SJSA1 (cell line): ENCODE data around the gene KCNAB1. TPM values are rescaled to one million over a fixed set of nuclear protein-coding genes. Genes with fewer than 3 reads are reported as not detected.

Experiments used
- DNase-seq, 2 experiments: peaks; one replicate each; pipeline ENCODE4 v3.0.0-alpha.2; 2015 to 2020; ENCODE audit warnings: low spot score in 2 of 2, low read depth in 1 of 2
- H3K27ac ChIP-seq: fragments of 250-450 bp; sonication (Bioruptor Pico); 2 replicates; pipeline ENCODE4 v1.5.1; 2020; ENCODE audit warnings: mild to moderate bottlenecking, moderate library complexity
- H3K27me3 ChIP-seq: fragments of 250-450 bp; sonication (Bioruptor Pico); replicated peaks from 2 replicates; pipeline ENCODE4 v1.5.1; 2020; ENCODE audit warnings: mild to moderate bottlenecking, moderate library complexity
- H3K36me3 ChIP-seq: fragments of 250-450 bp; sonication (Bioruptor Pico); 2 replicates; pipeline ENCODE4 v1.5.1; 2020; ENCODE audit warnings: mild to moderate bottlenecking
- H3K4me1 ChIP-seq: fragments of 250-450 bp; sonication (Bioruptor Pico); replicated peaks from 2 replicates; pipeline ENCODE4 v1.6.1; 2021; ENCODE audit warnings: mild to moderate bottlenecking
- H3K4me3 ChIP-seq: fragments of 250-450 bp; sonication (Bioruptor Pico); 2 replicates; pipeline ENCODE4 v1.5.1; 2020; ENCODE audit warnings: mild to moderate bottlenecking
- H3K9me3 ChIP-seq: fragments of 250-450 bp; sonication (Bioruptor Pico); replicated peaks from 2 replicates; pipeline ENCODE4 v1.5.1; 2020; ENCODE audit warnings: mild to moderate bottlenecking
- total RNA-seq: library from RNA; depleted of rRNA; stranded (reverse); fragments of >200 nt; shearing (Covaris generic); gene quantifications from 2 replicates; pipeline ENCODE4 v1.2.3, GENCODE V29; 2014

KCNAB1 gene
- total RNA-seq, 1 experiment from 2014 or later, result 1.6 TPM

- Histone ChIP-seq H3K27ac (no peak overlapping the region), H3K4me3 (no peak overlapping the region), H3K36me3 (no peaks in the 10 kb centered on the region), H3K9me3 (no peaks in the 10 kb centered on the region), H3K4me1 (peaks cover 8% of the 10 kb centered on the region), H3K27me3 (no peaks in the 10 kb centered on the region)
- no peak for DNase-seq
Measured at GRCh38 chr3:156298938-156299337, 178.6 kb downstream of the KCNAB1 start.

- no peaks in the 10 kb centered on the region for H3K36me3 ChIP-seq
- DNase-seq, result no peak
- no peak overlapping the region for H3K4me3 ChIP-seq
- no peak overlapping the region for H3K27ac ChIP-seq
- no peaks in the 10 kb centered on the region for H3K27me3 ChIP-seq
- no peaks in the 10 kb centered on the region for H3K9me3 ChIP-seq
- H3K4me1 ChIP-seq, result peaks cover 14% of the 10 kb centered on the region
Measured at GRCh38 chr3:156299569-156299968, 179.2 kb downstream of the KCNAB1 start.

GRCh38 chr3:156300371-156300770, 180.0 kb downstream of the KCNAB1 start:
- Histone ChIP-seq H3K4me1 (peaks cover 22% of the 10 kb centered on the region), H3K4me3 (no peak overlapping the region), H3K9me3 (no peaks in the 10 kb centered on the region), H3K27me3 (no peaks in the 10 kb centered on the region), H3K36me3 (no peaks in the 10 kb centered on the region), H3K27ac (no peak overlapping the region)
- DNase-seq, result no peak

- Histone ChIP-seq H3K4me3 (no peak overlapping the region), H3K9me3 (no peaks in the 10 kb centered on the region), H3K36me3 (no peaks in the 10 kb centered on the region), H3K4me1 (peaks cover 30% of the 10 kb centered on the region), H3K27ac (no peak overlapping the region), H3K27me3 (no peaks in the 10 kb centered on the region)
- DNase-seq, result no peak
Measured at GRCh38 chr3:156300929-156301840, 180.8 kb downstream of the KCNAB1 start.

GRCh38 chr3:156303001-156303707, 182.8 kb downstream of the KCNAB1 start:
- H3K27ac ChIP-seq, result peak overlapping the region; percentile 51; the same call in 1 of the 2 replicates
- H3K4me3 ChIP-seq, result no peak overlapping the region
- H3K4me1 ChIP-seq, result peaks cover 41% of the 10 kb centered on the region
- no peaks in the 10 kb centered on the region for H3K27me3 ChIP-seq
- H3K9me3 ChIP-seq, result no peaks in the 10 kb centered on the region
- no peaks in the 10 kb centered on the region for H3K36me3 ChIP-seq
- no peak for DNase-seq

- Histone ChIP-seq H3K9me3 (no peaks in the 10 kb centered on the region), H3K27me3 (no peaks in the 10 kb centered on the region), H3K36me3 (no peaks in the 10 kb centered on the region), H3K27ac (peak overlapping the region; percentile 51), H3K4me3 (no peak overlapping the region), H3K4me1 (peaks cover 41% of the 10 kb centered on the region)
- peak; percentile 58 to 73 for DNase-seq
Measured at GRCh38 chr3:156304406-156304805, 184.0 kb downstream of the KCNAB1 start.

- H3K9me3 ChIP-seq, result no peaks in the 10 kb centered on the region
- H3K27ac ChIP-seq, result peak overlapping the region; percentile 16; the same call in 1 of the 2 replicates
- H3K27me3 ChIP-seq, result no peaks in the 10 kb centered on the region
- H3K4me3 ChIP-seq, result no peak overlapping the region
- peaks cover 41% of the 10 kb centered on the region for H3K4me1 ChIP-seq
- peak; percentile 52 to 64 for DNase-seq
- no peaks in the 10 kb centered on the region for H3K36me3 ChIP-seq
Measured at GRCh38 chr3:156305672-156306071, 185.3 kb downstream of the KCNAB1 start.

- no peaks in the 10 kb centered on the region for H3K36me3 ChIP-seq
- H3K27me3 ChIP-seq, result no peaks in the 10 kb centered on the region
- no peak overlapping the region for H3K4me3 ChIP-seq
- DNase-seq, result peak; percentile 21 to 53
- H3K4me1 ChIP-seq, result peaks cover 41% of the 10 kb centered on the region
- no peak overlapping the region for H3K27ac ChIP-seq
- H3K9me3 ChIP-seq, result no peaks in the 10 kb centered on the region
Measured at GRCh38 chr3:156307704-156308103, 187.3 kb downstream of the KCNAB1 start.

- H3K4me1 ChIP-seq, result peaks cover 9% of the 10 kb centered on the region
- H3K27ac ChIP-seq, result no peak overlapping the region
- no peaks in the 10 kb centered on the region for H3K9me3 ChIP-seq
- DNase-seq, result no peak
- no peaks in the 10 kb centered on the region for H3K36me3 ChIP-seq
- no peaks in the 10 kb centered on the region for H3K27me3 ChIP-seq
- no peak overlapping the region for H3K4me3 ChIP-seq
Measured at GRCh38 chr3:156311431-156311830, 191.1 kb downstream of the KCNAB1 start.

- H3K27ac ChIP-seq, result no peak overlapping the region
- no peak for DNase-seq
- no peak overlapping the region for H3K4me3 ChIP-seq
- H3K36me3 ChIP-seq, result no peaks in the 10 kb centered on the region
- H3K9me3 ChIP-seq, result no peaks in the 10 kb centered on the region
- peaks cover 9% of the 10 kb centered on the region for H3K4me1 ChIP-seq
- H3K27me3 ChIP-seq, result no peaks in the 10 kb centered on the region
Measured at GRCh38 chr3:156311930-156312329, 191.6 kb downstream of the KCNAB1 start.

GRCh38 chr3:156316076-156316475, 195.7 kb downstream of the KCNAB1 start:
- Histone ChIP-seq H3K4me1 (peaks cover 12% of the 10 kb centered on the region), H3K36me3 (no peaks in the 10 kb centered on the region), H3K27ac (no peak overlapping the region), H3K9me3 (no peaks in the 10 kb centered on the region), H3K4me3 (no peak overlapping the region), H3K27me3 (no peaks in the 10 kb centered on the region)
- DNase-seq, result no peak

GRCh38 chr3:156317462-156318074, 197.2 kb downstream of the KCNAB1 start:
- H3K4me1 ChIP-seq, result peaks cover 12% of the 10 kb centered on the region
- no peaks in the 10 kb centered on the region for H3K27me3 ChIP-seq
- H3K4me3 ChIP-seq, result no peak overlapping the region
- H3K36me3 ChIP-seq, result no peaks in the 10 kb centered on the region
- H3K9me3 ChIP-seq, result no peaks in the 10 kb centered on the region
- H3K27ac ChIP-seq, result no peak overlapping the region
- peak in 1 of 2 experiments; percentile 40 for DNase-seq

GRCh38 chr3:156321945-156322344, 201.6 kb downstream of the KCNAB1 start:
- Histone ChIP-seq H3K9me3 (no peaks in the 10 kb centered on the region), H3K4me1 (peaks cover 12% of the 10 kb centered on the region), H3K4me3 (no peak overlapping the region), H3K27me3 (no peaks in the 10 kb centered on the region), H3K27ac (no peak overlapping the region), H3K36me3 (no peaks in the 10 kb centered on the region)
- DNase-seq, result no peak

- no peak overlapping the region for H3K27ac ChIP-seq
- H3K9me3 ChIP-seq, result no peaks in the 10 kb centered on the region
- no peak for DNase-seq
Measured at GRCh38 chr3:156323466-156323865, 203.1 kb downstream of the KCNAB1 start.

More at GRCh38 chr3:156323466-156323865, 203.1 kb downstream of the KCNAB1 start:
- no peaks in the 10 kb centered on the region for H3K36me3 ChIP-seq
- no peaks in the 10 kb centered on the region for H3K27me3 ChIP-seq
- no peak overlapping the region for H3K4me3 ChIP-seq
- no peaks in the 10 kb centered on the region; the same call in 1 of the 2 replicates for H3K4me1 ChIP-seq
